GDM1 (cell line): ENCODE results near the gene TTC32.

Source experiments
- DNase-seq: peaks from one replicate; lab custom pipeline; 2025; lab: John Stamatoyannopoulos, UW

Gene TTC32

GRCh38 chr2:19850056-19851050 is 51.4 kb downstream of the TTC32 start:
- DNase-seq: no peak

- no peak for DNase-seq
Observed at GRCh38 chr2:19848952-19849351, 52.8 kb downstream of the TTC32 start.

GRCh38 chr2:19848029-19848750 is 53.6 kb downstream of the TTC32 start:
- no peak for DNase-seq

- DNase-seq: no peak
Observed at GRCh38 chr2:19847486-19847885, 54.3 kb downstream of the TTC32 start.
